Activated gamma-delta T cell (primary cell): ENCODE data around the gene RIPPLY1.
"Not testable (repeated sequence)": the region's sequence is repeated elsewhere in the genome, so short reads cannot be mapped to it uniquely, and the experiment has no call there.

Experiments used
- DNase-seq: peaks from one replicate; lab custom pipeline; 2025; lab: John Stamatoyannopoulos, UW

RIPPLY1 gene

DNA sequence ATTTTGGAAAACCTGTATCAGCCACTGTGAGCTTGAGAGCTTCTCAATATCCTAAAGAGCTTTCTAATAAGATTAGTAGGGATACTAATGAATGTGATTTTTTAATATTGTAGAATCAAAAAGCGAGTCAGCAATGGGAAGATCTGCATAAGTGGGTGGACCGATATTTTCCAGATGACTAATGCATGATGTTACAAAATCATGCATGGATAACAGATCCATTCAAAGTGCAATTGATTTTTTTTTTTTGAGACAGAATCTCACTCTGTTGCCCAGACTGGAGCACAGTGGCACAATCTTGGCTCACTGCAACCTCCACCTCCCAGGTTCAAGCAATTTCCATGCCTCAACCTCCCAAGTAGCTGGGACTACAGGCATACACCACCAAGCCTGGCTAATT is 9.7 kb upstream of the RIPPLY1 start:
- DNase-seq = no peak

DNA sequence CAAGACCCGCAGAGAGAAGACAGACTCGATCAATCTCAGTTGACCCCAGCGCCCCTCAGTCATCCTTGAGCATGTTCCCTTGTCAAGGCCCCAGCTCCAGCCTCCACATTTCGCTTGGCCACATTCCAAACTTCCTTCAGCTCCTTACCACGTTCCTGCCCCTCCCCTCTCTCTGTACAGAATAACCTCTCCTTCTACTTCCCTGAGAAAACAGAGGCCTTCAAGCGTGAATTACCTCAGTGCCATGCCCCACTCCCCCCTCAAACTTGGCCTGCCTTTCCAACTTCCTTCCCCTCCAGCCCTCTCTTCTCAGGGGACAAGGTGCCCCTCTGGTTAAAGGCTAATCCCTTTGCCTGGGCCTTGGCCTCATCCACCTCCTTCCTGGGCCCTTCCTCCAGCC is 3.2 kb upstream of the RIPPLY1 start:
- no peak for DNase-seq

DNA sequence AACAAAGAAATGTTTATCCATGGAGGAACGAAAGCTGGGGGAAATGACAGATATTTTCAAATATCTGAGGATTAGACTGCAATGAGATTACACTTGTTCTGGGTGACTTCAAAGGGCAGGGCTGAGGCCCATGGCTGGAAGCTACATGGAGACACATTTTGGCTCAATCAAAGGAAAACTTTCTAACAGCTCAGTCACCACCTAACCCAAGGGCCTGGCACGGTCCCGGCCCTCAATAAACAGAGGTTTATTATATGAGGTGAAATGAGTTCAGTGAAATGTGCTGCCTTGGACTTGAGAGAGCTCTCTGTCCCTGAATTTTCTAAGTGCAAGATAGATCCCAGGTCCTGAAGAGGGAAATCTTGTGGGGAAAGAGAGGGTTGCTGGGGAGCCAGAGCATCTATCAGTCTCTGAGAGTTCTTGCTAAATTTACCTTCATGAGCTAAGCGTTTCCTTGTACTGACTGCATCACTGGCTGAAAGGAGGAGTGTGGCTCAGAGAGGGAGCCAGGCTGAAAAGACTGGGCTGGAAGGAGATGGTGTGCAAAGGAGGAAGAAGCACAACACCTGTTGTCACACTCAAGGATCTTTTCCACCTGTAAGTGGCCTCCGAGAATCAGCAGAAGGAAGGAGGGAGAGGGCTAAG is 2.0 kb upstream of the RIPPLY1 start:
- no peak for DNase-seq

DNA sequence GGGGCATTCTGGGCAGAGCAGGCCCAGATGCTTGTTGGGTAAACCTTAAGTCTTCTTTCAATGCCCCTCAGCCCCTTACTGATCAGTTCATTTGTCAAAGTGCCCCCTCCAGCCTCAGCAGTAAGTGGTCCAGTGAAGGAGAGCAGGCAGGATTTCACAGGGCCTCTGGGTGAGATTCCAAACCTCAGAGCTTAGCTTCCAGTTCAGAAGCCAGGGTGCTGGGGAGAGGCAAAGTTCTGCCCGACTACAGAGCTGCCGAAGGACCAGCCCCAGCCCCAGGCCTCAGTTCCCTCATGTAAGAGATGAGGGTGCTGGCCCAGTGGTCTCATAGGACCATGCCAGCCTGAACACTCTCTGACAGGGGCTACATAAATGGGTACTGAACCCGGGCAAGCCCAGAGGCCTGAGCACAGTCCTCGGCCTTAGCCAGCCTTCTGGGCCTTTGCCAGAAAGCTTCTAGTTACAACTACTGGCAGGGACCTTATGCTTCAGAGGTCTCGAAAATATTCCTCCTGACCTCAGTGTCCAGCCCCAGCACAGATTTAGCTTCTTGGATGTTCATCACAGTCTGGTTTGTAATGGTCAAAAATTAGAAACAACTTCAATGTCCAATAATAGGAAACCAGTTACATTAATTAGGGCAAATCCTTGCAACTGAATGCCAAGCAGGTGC is 851 bp upstream of the RIPPLY1 start:
- no peak for DNase-seq

DNA sequence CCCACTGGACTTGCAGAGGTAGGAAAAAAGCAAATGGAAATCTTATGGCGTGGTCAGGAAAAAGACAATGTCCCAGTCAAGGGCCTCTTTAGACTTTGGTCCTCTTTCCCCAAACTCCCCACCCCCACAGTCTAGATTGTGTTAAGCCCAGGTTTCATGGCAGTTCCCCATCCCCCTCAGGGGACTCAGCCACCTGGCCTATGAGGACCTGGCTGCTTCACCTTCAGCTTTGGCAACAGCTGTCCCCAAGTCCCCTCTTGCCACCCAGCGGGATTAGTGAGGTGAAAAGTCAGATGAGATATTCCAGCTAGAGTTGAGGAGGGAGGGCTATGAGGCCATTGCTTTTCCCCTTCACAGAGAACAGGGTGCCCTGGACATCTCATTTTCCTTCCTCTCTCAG is 457 bp downstream of the RIPPLY1 start:
- DNase-seq = no peak

DNA sequence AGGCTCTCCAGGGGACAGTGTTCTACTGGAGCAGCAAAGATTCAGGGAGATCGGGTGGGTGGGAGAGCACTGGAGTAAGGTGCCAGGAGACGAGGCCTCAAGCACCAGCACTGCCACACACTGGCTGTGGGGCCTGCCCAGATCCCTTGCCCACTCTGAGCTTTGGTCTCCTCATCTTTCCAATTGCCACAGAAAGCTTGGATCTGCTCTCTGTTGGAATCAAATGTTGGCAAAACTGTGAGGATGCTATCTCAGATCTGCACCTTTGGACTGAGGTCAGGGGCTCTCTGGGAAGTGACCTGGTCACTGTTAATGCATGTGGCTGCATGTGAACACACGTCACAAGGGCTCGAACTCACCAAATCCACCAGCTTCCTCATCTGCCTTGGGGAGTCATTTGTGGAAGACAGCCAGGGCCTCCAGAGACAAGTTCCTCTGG is 1.3 kb downstream of the RIPPLY1 start:
- no peak for DNase-seq

DNA sequence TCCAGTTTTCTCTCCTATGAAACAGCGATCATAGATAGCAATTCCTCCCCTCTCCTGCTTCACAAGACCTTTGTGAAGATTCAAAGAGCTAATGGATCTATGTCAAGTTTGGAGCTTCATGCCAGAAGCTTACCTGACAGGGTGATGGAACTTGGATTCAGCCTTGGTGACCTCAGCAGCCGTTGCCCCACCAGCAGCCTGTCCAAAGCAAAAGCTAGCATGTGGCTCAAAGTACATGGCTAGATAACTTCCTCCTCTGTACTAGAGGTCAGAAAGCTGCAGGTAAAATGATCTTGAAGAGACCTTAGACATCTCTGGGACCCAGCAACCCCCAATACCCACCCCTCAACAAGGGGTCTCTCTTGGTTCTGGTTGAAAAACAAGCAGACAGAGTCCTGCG is 1.8 kb downstream of the RIPPLY1 start:
- no peak for DNase-seq

DNA sequence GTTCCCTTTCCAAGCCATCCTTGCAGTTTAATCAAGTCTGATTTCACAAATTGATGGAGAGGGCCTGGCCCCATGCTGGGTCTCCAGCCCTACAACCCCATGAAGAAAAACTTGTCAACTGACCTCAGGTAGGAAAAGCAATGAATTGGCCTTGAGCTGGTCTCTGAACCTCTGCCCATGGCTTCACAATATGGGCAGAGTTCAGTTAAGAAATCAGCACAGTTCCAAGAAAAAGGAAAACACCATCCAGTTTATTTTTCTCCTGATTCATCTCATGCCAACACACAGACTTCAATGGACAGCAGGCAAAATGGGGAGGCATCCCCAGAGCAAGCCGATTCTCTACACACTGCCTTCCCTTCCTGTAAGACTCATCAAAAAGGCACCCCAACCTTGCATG is 3.3 kb downstream of the RIPPLY1 start:
- DNase-seq = no peak

DNA sequence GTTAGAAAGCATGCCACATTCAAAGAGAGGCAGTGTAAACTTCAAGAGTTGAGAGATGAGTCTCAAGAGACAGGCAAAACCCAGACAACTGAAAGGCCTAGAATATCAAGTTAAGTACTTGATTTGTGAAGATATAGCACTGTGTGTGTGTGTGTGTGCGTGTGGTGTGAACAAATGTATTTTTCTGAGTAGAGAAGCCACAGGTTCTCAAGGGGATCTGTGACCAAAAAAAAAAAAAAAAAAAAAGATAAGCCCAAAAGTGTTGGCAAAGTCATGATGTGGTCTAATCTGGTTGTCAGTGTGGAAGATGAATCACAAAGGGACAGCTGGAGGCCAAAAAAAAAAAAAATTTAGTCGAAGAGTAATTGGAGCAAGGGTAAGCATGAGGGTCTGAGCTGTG is 3.9 kb downstream of the RIPPLY1 start:
- DNase-seq = no peak

DNA sequence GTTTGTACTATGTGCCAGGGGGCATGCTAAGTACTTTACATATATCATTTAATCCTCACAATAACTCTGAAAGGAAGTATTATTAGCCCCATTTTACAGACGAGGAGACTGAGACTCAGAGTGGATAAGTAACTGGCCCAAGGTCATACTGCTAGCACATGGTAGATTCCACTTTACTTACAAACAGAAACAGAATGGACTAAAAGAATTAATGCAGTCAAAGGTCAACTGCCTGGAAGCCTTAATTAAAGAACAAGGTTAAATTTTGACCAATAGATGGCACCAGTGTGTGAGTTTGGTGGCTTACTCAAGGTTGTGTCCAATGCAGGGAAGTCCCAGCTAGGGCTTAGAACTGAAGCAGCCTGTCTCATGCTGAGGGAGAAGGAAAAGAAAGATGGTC is 4.7 kb downstream of the RIPPLY1 start:
- no peak for DNase-seq

DNA sequence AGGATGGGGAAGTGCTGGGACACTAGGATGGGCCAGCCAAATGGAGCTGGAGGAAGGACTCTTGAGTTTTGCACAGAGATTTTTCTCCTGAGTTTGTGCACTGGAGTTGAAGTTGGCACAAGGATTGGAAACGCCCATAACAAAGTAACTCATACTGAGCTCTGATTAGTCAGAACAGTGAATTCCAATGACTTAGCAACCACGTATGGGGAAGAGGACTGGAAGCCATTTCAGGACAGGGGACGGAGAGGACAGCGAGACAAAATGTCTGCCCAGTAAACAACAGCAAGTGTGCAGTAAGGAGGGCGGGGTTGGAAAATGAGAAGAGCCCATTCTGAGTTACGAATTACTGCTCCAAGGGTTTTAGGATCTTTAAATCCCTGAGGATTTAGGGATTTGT is 5.9 kb downstream of the RIPPLY1 start:
- DNase-seq = no peak

DNA sequence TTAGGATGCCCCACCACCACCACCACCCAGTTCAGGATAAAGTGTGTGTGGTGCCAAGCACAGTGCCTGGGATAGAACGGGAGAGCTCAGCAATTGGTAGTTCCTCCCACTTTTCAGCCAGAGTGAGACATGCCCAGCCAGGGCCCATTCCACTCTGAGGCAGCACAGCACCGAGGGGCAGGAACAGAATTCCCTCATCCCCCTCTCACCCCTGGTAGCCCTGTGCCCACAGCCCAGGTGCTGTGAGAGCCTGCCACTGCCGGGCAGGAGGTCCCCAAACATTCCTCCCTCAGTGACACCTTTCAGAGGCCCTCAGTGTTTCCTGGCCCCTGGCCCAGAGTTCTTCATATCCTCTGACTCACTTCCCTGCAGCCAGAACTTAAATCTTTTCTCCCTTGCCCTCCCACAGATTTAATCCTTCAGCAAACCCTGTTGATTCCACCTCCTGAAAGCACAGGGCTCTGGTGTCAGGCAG is 8.1 kb downstream of the RIPPLY1 start:
- DNase-seq = no peak

DNA sequence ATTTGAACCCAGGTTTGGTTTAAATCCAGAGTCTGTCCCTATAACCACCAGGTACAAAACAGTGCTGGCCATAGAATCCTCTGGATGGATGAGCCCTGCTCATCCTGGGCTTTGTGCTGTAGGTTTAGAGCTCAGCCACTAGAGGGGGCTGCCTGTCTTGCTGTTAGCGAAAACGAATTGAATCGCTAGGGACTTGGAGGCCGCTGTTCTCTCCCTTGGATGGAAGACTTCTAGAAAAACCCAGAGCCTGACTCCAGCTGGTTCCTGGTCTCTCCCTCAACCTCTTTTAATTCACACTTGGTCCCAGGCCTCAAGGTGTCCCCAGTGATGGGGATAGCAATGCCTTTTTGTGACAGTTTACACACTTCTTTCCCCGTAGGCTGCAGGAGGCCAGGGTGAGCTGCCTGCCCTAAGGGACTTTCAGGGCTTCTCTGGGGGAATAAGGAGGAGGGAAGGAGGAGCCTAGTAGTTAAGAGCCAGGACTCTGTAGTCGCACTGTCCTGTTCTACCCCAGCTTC is 8.7 kb downstream of the RIPPLY1 start:
- DNase-seq = no peak

DNA sequence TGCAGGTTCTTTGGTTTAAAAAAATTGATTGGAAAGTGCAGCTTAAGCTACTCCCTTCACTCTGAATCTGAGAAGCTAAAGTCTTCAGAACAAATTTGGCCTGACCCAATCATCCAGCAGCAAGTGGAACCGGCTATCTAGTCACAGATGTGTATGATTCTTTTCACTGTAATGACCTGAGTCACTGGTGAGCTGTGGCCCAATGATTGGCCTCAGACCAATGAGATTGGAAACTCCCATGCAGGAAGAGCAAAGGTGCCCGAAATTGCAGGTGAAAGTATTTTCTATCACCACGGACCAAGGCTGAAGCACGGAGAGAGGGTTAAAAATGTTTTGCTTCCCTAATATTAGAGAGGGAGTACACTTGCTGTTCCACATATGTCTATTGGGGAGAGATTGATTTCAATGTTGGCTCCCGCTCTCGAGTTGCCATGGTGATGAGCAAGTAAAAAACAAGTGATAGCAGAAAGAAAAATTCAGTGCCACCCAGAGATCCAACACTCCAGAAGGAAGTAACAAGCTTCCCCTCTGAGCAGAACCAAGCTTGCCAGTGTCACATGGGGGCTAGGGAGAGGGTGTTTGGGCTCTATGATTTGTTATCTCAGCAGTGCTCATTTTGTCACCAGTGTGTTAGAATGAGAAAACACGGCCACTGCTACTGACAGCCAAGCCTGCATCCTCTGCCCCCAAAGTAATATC is 11.2 kb downstream of the RIPPLY1 start:
- no peak for DNase-seq

DNA sequence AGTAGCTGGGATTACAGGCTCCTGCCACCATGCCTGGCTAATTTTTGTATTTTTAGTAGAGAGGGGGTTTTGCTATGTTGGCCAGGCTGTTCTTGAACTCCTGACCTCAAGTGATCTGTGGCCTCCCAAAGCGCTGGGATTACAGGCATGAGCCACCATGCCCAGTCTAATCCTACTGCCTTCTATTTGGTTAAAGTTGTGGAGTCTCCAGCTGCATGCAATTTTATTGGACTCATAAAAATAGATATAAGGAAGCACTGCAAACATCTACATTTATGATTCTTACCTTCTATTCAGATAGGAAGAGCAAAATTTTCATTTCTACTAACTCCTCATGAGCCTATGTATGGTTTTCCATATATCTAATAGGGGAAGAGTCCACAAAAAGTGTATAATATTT is 13.7 kb downstream of the RIPPLY1 start:
- DNase-seq = no peak

DNA sequence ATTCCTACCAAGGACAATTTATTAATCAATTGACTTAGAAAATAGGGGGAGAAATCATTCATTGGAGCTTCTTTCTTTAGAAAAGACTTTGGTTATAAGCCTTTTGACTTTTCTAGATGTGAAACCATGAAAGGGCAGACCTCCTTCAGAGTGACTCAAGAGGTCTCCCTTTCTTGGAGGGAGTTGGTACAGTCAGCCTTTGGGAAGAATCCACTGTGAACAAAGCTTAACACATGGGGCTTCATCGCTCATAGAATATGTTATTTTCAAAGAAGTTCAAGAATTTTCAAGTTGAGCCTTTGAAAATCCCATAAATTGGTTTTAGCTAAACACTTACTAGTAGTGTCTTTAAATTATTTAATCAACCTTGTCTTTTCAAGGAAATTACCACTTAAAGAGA is 28.0 kb downstream of the RIPPLY1 start:
- DNase-seq = no peak

DNA sequence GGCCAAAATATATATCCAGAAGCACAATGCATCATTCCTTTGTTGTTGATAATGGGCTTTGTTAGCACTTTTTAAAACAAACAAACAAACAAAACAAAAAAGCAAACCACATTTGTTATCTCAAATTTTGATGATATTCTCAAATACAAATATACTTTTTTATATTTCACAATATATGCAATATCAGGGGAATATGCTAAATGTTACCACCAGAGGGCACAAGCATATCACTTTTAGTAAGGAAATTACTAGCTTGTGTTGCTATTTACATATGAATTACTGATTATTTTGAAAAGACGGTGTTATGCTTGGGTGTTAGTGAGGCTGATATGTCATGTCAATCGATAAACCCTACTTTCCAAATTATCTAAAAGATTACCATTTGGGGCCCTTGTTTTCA is 29.1 kb downstream of the RIPPLY1 start:
- DNase-seq = no peak

DNA sequence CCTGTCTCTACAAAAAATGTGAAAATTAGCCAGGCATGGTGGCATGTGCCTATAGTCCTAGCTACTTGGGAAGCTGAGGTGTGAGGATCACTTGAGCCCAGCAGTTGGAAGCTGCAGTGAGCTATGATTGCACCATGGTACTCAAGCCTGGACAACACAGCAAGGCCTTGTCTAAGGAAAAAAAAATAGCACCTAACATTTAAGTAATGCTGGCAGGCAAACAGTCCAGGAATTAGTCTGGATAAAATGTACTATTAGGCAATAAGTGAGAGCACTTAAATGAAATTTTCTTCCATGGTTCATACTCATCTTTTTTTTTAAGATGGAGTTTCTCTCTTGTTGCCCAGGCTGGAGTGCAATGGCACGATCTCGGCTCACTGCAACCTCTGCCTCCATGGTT is 30.3 kb downstream of the RIPPLY1 start:
- DNase-seq = not testable (repeated sequence)

DNA sequence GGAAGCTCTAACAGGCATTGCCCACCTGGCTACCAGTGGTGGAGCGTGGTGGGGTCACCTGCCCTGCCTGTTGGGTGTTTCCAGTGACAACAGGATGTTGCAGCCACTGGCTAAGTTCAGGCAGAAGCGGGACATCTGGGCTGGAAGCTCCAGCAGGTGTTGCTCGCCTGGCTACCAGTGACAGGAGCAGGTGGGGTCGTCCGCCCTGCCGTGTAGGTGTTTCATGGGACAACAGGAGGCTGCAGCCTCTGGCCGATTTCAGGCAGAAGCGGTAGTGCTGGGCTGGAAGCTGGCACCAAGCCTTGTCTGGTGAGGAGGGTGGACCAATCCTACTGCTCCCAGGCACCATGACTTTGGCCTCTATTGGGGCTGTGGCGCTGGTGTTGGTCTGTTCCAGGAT is 39.4 kb downstream of the RIPPLY1 start:
- DNase-seq = no peak

DNA sequence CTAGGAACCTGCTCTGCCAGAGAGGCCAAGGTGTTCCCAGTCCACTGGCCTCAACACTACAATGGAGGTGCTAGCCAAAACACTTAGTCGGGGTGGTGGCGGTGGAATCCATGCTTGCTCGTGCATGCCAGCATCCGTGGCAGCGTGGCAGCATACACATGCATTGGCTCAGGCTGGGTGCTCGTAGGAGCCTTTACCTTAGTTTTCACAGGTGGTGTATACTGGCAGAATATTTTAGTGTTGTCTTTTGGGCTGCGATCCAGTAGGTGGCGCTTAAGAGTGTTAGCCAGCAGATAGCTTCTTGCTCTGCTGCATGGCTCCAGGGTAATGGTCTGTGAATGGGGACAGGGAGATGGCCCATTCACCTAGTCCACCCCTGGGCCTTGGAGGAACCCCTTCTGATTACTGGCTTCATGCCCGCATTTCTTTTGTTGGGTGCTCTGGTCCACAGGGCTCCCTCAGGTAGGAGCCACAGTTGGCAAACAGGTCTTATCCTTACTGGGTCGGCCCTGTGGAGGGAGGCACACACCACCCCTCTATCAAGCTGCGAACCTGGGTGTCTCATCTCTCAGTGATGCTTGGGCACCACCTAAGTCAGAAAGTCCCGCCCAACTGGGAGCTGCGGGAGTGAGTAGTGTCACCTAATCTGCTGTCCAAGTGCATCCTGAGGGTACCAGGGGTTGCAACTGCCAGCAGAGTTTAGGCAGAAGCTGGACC is 40.0 kb downstream of the RIPPLY1 start:
- no peak for DNase-seq
